Peyer's patch (tissue), 4 donors: ENCODE data around the gene STUB1. TPM values are rescaled to one million over a fixed set of nuclear protein-coding genes. Genes with fewer than 3 reads are reported as not detected.

Experiments used
- DNase-seq, 3 donors: peaks; one replicate each; pipeline ENCODE4 v3.0.0-alpha.2; 2017 to 2019
- H3K27ac ChIP-seq, 4 donors: fragments of 200-600 bp; sonication (generic); one replicate each; pipeline ENCODE4 v1.5.1; 2016 to 2019
- H3K27me3 ChIP-seq, 2 donors: fragments of 200-600 bp; sonication (generic); one replicate each; pipeline ENCODE4 v1.5.1; 2019
- H3K36me3 ChIP-seq, 3 donors: fragments of 200-600 bp; sonication (generic); one replicate each; pipeline ENCODE4 v1.5.1; 2016 to 2019
- H3K4me1 ChIP-seq, 4 donors: fragments of 200-600 bp; sonication (generic); one replicate each; pipeline ENCODE4 v1.5.1; 2016 to 2019
- H3K4me3 ChIP-seq, 4 donors: fragments of 200-600 bp; sonication (generic); 1 replicate in 3 of 4; 2 replicates in 1 of 4; pipeline ENCODE4 v1.5.1; 2016 to 2019; ENCODE audit warnings: mild to moderate bottlenecking in 1 of 4
- H3K9me3 ChIP-seq, 4 donors: fragments of 200-600 bp; sonication (generic); one replicate each; pipeline ENCODE4 v1.5.1; 2016 to 2019; ENCODE audit warnings: mild to moderate bottlenecking in 1 of 4
- POLR2A ChIP-seq, 2 donors: fragments of 450-650 bp; IDR thresholded peaks; one replicate each; pipeline ENCODE4 v1.5.1; 2017; ENCODE audit warnings: antibody characterized with exemption in 2 of 2, mild to moderate bottlenecking in 2 of 2, moderate library complexity in 2 of 2
- total RNA-seq, 4 donors: library from RNA; depleted of rRNA; stranded (reverse); fragments of >200 nt; gene quantifications; one replicate each; pipeline ENCODE4 v1.1.0, GENCODE V29; 2016
- TF ChIP-seq, protein P1 (sequence below), 6 experiments: fragments of 450-650 bp in 4 of 6; fragments of 200-600 bp in 2 of 6; sonication (generic) in 1 of 6; IDR thresholded peaks; one replicate each; pipeline ENCODE4 v1.5.1; 2017 to 2019; ENCODE audit warnings: antibody characterized with exemption in 6 of 6, mild to moderate bottlenecking in 3 of 6, moderate library complexity in 1 of 6

STUB1 gene
- total RNA-seq, 4 donors from 2014 or later: 96.0 to 291 (median 107) TPM

DNA sequence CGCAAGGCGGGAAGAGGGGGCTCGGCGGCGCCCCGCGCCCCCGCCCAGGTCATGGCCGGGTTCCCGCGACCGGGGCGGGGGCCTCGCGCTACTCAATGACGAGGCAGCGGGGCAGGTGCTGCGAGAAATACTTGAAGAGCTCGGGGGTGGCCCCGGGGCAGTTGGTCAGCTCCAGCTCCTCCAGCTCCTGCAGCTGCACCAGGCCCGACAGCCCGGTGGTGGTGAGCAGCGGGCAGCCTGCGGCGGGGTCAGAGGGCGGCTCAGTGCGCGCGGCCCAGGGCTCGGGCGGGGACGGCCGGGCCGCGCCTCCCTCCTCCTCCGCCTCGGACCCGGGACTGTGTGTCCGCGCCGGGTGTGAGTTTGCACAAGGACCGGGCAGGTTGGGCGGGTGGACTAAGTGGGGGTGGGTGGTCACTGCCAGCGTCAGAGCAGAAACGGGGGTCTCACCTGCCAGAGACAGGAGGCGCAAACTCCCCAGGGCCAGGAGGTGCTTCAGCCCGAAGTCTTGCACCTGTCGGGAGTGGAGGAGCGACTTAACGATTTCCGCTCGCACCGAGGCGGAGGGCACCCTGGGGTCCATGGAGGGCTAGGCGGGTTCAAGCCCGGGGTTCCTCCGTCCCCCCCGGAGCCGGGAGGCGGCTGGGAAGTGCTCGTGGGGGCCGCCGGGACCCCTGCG, 14.1 kb downstream of the STUB1 start:
- peaks cover 0 to 33% (median 25%) of the 10 kb centered on the region in 4 donors for H3K4me1 ChIP-seq
- H3K27ac ChIP-seq: peak overlapping the region in 1 of 4 donors; percentile 60
- DNase-seq: no peak
- peaks cover 0 to 28% of the 10 kb centered on the region in 2 donors for H3K27me3 ChIP-seq
- no peaks in the 10 kb centered on the region for H3K36me3 ChIP-seq
- H3K9me3 ChIP-seq: no peaks in the 10 kb centered on the region
- TF ChIP-seq, protein P1, sequence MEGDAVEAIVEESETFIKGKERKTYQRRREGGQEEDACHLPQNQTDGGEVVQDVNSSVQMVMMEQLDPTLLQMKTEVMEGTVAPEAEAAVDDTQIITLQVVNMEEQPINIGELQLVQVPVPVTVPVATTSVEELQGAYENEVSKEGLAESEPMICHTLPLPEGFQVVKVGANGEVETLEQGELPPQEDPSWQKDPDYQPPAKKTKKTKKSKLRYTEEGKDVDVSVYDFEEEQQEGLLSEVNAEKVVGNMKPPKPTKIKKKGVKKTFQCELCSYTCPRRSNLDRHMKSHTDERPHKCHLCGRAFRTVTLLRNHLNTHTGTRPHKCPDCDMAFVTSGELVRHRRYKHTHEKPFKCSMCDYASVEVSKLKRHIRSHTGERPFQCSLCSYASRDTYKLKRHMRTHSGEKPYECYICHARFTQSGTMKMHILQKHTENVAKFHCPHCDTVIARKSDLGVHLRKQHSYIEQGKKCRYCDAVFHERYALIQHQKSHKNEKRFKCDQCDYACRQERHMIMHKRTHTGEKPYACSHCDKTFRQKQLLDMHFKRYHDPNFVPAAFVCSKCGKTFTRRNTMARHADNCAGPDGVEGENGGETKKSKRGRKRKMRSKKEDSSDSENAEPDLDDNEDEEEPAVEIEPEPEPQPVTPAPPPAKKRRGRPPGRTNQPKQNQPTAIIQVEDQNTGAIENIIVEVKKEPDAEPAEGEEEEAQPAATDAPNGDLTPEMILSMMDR (IDR thresholded peaks at IDR 0.05): no peak
- no peak for TF ChIP-seq POLR2A (IDR thresholded peaks at IDR 0.05)
- peak overlapping the region; percentile 37 to 58 (median 50) for H3K4me3 ChIP-seq

DNA sequence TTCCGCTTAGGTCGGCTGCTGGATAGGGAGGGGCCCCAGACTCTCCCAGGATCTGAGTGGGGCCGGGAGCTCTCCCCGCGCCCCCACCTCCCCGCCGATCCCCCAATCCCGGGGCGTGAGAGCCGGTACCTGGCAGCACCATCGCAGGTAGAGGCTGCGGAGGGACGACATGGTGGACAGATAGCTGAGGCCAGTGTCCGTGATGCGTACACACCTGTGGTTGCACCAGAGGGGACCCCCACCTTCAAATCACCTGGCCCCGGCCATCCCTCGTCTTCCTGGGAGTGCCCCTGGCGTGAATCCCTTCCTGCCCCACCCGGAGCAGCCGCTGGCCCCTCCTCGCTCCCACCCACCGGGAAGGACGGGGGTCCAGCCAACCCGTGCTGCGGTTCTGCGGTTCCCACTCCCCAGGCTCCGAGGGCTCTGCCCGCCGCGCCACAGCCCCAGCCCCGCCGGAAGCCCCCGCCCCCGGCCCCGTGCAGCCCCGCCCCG, 14.7 kb downstream of the STUB1 start:
- no peaks in the 10 kb centered on the region for H3K36me3 ChIP-seq
- peaks cover 0 to 33% of the 10 kb centered on the region in 2 donors for H3K27me3 ChIP-seq
- no peak for DNase-seq
- peak overlapping the region in 2 of 4 donors; percentile 47 to 60 for H3K27ac ChIP-seq
- H3K4me3 ChIP-seq: peak overlapping the region; percentile 37 to 58 (median 50)
- no peaks in the 10 kb centered on the region for H3K9me3 ChIP-seq
- peaks cover 0 to 29% (median 20%) of the 10 kb centered on the region in 4 donors for H3K4me1 ChIP-seq
- no peak for TF ChIP-seq POLR2A (IDR thresholded peaks at IDR 0.05)
- TF ChIP-seq, protein P1 (IDR thresholded peaks at IDR 0.05): no peak

DNA sequence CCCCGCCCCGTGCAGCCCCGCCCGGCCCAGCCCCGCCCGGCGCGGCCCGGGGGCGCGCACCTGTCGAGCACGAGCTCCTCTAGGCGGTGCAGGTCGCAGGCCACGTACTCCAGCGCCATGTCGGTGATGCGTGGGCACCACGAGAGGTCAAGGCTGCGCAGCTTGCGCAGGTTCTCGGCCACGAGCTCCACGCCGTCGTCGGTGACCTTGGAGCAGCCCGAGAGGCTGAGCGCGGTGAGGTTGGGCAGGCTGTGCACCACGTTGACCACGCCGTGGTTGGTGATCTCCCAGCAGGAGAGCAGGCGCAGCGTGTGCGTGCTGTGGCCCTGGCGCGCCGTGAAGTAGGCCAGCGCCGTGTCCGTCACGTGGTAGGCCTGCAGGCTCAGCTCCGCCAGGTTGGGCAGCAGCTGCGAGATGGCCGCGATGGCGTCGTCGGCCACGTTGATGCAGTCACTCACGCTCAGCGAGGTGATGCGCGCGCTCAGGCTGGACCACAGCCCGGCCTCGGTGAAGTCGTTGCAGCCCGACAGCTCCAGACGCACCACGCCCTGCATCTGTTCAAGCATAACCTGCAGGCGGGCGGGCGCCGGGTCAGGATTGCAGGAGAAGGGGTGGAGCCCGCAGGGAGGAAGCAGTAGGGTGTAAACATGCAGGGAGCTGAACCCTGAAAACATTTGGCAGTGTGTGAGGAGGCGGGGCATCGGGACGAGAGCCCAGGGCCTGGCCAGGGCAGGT, 15.3 kb downstream of the STUB1 start:
- peaks cover 0 to 39% of the 10 kb centered on the region in 2 donors for H3K27me3 ChIP-seq
- H3K9me3 ChIP-seq: no peaks in the 10 kb centered on the region
- DNase-seq: peak; percentile 63 to 87 (median 87)
- peak overlapping the region; percentile 37 to 58 (median 50) for H3K4me3 ChIP-seq
- H3K4me1 ChIP-seq: peaks cover 0 to 29% (median 21%) of the 10 kb centered on the region in 4 donors
- peak in 1 of 2 donors; percentile 19 for TF ChIP-seq POLR2A (IDR thresholded peaks at IDR 0.05)
- TF ChIP-seq, protein P1 (IDR thresholded peaks at IDR 0.05): no peak
- H3K36me3 ChIP-seq: no peaks in the 10 kb centered on the region
- H3K27ac ChIP-seq: peak overlapping the region; percentile 35 to 72 (median 56)

DNA sequence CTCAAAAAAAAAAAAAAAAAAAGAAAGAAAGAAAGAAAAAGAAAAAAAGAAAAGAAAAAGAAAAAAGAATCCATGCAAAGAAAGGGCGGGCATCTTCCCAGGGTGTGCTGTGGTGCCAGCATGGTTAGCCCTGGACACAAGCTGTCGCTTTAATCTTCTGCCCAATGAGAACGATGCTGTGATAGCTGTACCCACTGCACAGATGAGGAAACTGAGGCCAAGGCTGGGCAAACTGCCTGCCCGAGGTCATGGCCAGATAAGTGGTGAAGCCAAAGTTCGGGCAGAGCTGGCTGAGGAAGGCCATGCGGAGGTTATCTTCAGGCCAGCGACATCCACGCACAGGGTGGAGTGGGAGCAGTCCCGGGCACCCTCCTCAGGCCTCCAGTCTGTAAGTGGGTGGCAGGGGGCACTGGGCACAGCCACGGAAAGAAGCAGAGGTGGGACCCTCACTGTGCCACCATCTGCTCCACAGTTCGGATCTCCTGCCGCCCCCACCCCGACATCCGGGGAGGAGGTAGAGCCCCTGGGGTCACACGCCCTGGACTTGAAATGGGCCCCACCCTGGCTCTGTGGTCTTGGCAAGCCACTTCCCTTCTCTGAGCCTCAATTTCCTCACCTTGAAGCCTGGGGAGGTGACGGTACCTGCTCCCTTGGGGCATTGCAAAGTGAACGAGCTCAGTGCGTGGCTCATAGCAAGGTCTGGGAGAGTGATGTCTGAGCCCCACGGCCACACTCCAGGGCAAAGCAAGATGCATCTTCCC, 18.9 kb downstream of the STUB1 start:
- TF ChIP-seq POLR2A (IDR thresholded peaks at IDR 0.05): no peak
- TF ChIP-seq, protein P1 (IDR thresholded peaks at IDR 0.05): no peak
- Histone ChIP-seq H3K27me3 (peaks cover 0 to 61% of the 10 kb centered on the region in 2 donors), H3K4me1 (peaks cover 0 to 23% (median 20%) of the 10 kb centered on the region in 4 donors), H3K36me3 (no peaks in the 10 kb centered on the region), H3K9me3 (no peaks in the 10 kb centered on the region), H3K4me3 (no peak overlapping the region), H3K27ac (no peak overlapping the region)
- DNase-seq: no peak
